Measurements from ENCODE around the gene ZNF385B. TPM values are rescaled to one million over a fixed set of nuclear protein-coding genes. Genes with fewer than 3 reads are reported as not detected.

The ZNF385B gene
- total and polyA plus RNA-seq, 7 donors = 0.35 to 5.6 (median 3.0) TPM; not detected in 1

GRCh38 chr2:179541586-179541985 is 319.8 kb downstream of the ZNF385B start:
- no peak for DNase-seq
- no peak overlapping the region for H3K4me3 ChIP-seq
- no peaks in the 10 kb centered on the region for H3K27me3 ChIP-seq
- no peak for TF ChIP-seq POLR2A (IDR thresholded peaks at IDR 0.05)
- TF ChIP-seq EP300 (IDR thresholded peaks at IDR 0.05) = no peak
- no peak for TF ChIP-seq CTCF (IDR thresholded peaks at IDR 0.05)
- TF ChIP-seq POLR2AphosphoS5 (IDR thresholded peaks at IDR 0.05) = no peak
- no peaks in the 10 kb centered on the region for H3K4me1 ChIP-seq
- H3K27ac ChIP-seq = no peak overlapping the region
- WGBS, 2 donors = 56 to 60% methylated on average over 4 of the region's 4 CpGs
- intact Hi-C loops (cut with DNase I) = no loop called here
- peaks cover 0 to 8% (median 2%) of the 10 kb centered on the region in 4 donors for H3K9me3 ChIP-seq
- no peaks in the 10 kb centered on the region for H3K36me3 ChIP-seq

GRCh38 chr2:179539124-179539511 is 322.3 kb downstream of the ZNF385B start:
- Histone ChIP-seq H3K9me3 (peaks cover 0 to 8% (median 2%) of the 10 kb centered on the region in 4 donors), H3K27ac (no peak overlapping the region)
- intact Hi-C loops (cut with DNase I) = no loop called here

GRCh38 chr2:179538406-179539123 is 322.8 kb downstream of the ZNF385B start:
- H3K27me3 ChIP-seq = no peaks in the 10 kb centered on the region
- DNase-seq = no peak
- H3K4me1 ChIP-seq = no peaks in the 10 kb centered on the region
- H3K4me3 ChIP-seq = no peak overlapping the region
- TF ChIP-seq POLR2AphosphoS5 (IDR thresholded peaks at IDR 0.05) (no peak), POLR2A (IDR thresholded peaks at IDR 0.05) (no peak), CTCF (IDR thresholded peaks at IDR 0.05) (no peak), EP300 (IDR thresholded peaks at IDR 0.05) (no peak)
- WGBS, 2 donors = 77 to 81% methylated on average over 1 of the region's 1 CpG
- H3K27ac ChIP-seq = no peak overlapping the region
- peaks cover 0 to 8% (median 2%) of the 10 kb centered on the region in 4 donors for H3K9me3 ChIP-seq
- intact Hi-C loops (cut with DNase I) = no loop called here
- H3K36me3 ChIP-seq = no peaks in the 10 kb centered on the region

More at GRCh38 chr2:179539124-179539511, 322.3 kb downstream of the ZNF385B start:
- H3K4me1 ChIP-seq = no peaks in the 10 kb centered on the region
- TF ChIP-seq EP300 (IDR thresholded peaks at IDR 0.05) (no peak), POLR2A (IDR thresholded peaks at IDR 0.05) (no peak), CTCF (IDR thresholded peaks at IDR 0.05) (no peak)
- DNase-seq = no peak
- H3K4me3 ChIP-seq = no peak overlapping the region
- no peaks in the 10 kb centered on the region for H3K36me3 ChIP-seq
- no peaks in the 10 kb centered on the region for H3K27me3 ChIP-seq
- 85 to 86% methylated on average over 1 of the region's 1 CpG for WGBS, 2 donors

DNA sequence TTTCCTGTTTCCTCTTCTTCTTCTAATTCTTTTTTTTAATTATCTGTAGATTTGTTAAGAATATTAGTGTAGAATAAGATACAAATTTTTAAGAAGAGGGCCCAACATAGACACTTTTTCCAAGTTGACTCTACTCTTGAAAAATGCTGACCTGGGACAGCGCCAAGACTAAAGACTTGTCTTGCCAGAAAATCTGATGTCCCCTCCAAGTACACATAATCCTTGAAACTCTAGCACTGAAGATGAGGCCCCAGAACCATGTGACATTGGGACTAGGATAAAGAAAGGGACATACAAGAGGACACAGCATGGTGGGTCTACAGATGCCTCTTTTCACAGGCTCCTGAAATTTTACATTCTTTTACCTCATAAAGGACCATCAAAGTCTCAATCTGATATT is 325.2 kb downstream of the ZNF385B start:
- Histone ChIP-seq H3K4me1 (no peaks in the 10 kb centered on the region), H3K27me3 (no peaks in the 10 kb centered on the region), H3K27ac (no peak overlapping the region), H3K36me3 (no peaks in the 10 kb centered on the region), H3K4me3 (no peak overlapping the region), H3K9me3 (peaks cover 0 to 8% (median 2%) of the 10 kb centered on the region in 4 donors)
- no peak for DNase-seq
- 98% methylated on average over 1 of the region's 1 CpG for WGBS, 2 donors
- no peak for TF ChIP-seq POLR2A (IDR thresholded peaks at IDR 0.05)
- no peak for TF ChIP-seq POLR2AphosphoS5 (IDR thresholded peaks at IDR 0.05)
- TF ChIP-seq EP300 (IDR thresholded peaks at IDR 0.05) = no peak
- no peak for TF ChIP-seq CTCF (IDR thresholded peaks at IDR 0.05)
- intact Hi-C loops (cut with DNase I) = no loop called here

DNA sequence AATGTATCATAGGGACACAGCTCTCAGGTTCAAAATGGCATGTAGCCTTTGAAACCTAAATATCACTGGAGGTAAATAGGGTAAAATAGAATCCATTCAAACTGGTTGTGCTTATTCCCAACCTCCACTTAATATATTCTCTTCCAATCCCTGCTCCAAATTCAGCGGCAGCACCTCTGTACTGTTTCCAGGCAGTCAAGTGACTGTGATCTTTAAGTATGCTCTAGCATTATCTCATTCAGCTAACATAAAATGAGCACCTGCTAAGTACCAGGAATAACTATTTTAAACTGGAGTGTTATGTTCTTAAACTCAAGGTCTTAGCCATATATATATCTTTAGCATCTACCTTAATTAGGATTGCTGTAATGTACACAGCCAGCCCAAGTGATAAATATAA is 327.5 kb downstream of the ZNF385B start:
- peaks cover 0 to 3% (median 0%) of the 10 kb centered on the region in 4 donors for H3K9me3 ChIP-seq
- no peaks in the 10 kb centered on the region for H3K36me3 ChIP-seq
- no peak for DNase-seq
- intact Hi-C loops (cut with DNase I) = no loop called here
- no peak for TF ChIP-seq POLR2A (IDR thresholded peaks at IDR 0.05)
- no peak for TF ChIP-seq CTCF (IDR thresholded peaks at IDR 0.05)
- no peak for TF ChIP-seq EP300 (IDR thresholded peaks at IDR 0.05)
- TF ChIP-seq POLR2AphosphoS5 (IDR thresholded peaks at IDR 0.05) = no peak
- no peaks in the 10 kb centered on the region for H3K27me3 ChIP-seq
- H3K27ac ChIP-seq = no peak overlapping the region
- no peaks in the 10 kb centered on the region for H3K4me1 ChIP-seq
- no peak overlapping the region for H3K4me3 ChIP-seq
- 96 to 98% methylated on average over 1 of the region's 1 CpG for WGBS, 2 donors
